ENCODE measurements around the gene SUV39H2.
A peak's percentile ranks its signal among the peaks of the same experiment; 100 is the strongest.
"Not testable (repeated sequence)": the region's sequence is repeated elsewhere in the genome, so short reads cannot be mapped to it uniquely, and the experiment has no call there.

SUV39H2 gene

GRCh38 chr10:14878266-14879123 lies at the start of gene SUV39H2:
SUV39H2 (plus strand) TSS chr10:14878866; CDS start chr10:14878889, 23 bp downstream.
- DNase-seq (ENCODE audit: low spot score): peak; percentile 99

- no peak for DNase-seq (ENCODE audit: low spot score)
These were observed 45.6 kb upstream of the SUV39H2 start for GRCh38 chr10:14833106-14833505.

- no peak for DNase-seq (ENCODE audit: low spot score)
These were observed 42.5 kb upstream of the SUV39H2 start for GRCh38 chr10:14836208-14836607.

GRCh38 chr10:14837003-14837756 lies 41.5 kb upstream of the SUV39H2 start:
- no peak for DNase-seq (ENCODE audit: low spot score)

GRCh38 chr10:14837757-14838581 lies 40.7 kb upstream of the SUV39H2 start, which contains the start of the genes CDNF, HSPA14 and MSANTD7:
CDNF (minus strand) TSS chr10:14838037; CDS start chr10:14837946, 91 bp downstream.
HSPA14 (plus strand) TSS chr10:14838306; CDS start chr10:14838403, 97 bp downstream.
MSANTD7 (plus strand) TSS chr10:14838306; CDS start chr10:14842285, 3,979 bp downstream.
- DNase-seq (ENCODE audit: low spot score): peak; percentile 100

GRCh38 chr10:14838582-14839304 lies 39.9 kb upstream of the SUV39H2 start:
- DNase-seq (ENCODE audit: low spot score): peak; percentile 79

- no peak for DNase-seq (ENCODE audit: low spot score)
These were observed 39.4 kb upstream of the SUV39H2 start for GRCh38 chr10:14839305-14839695.

GRCh38 chr10:14840178-14840577 lies 38.5 kb upstream of the SUV39H2 start:
- no peak for DNase-seq (ENCODE audit: low spot score)

- DNase-seq (ENCODE audit: low spot score): no peak
These were observed 35.2 kb upstream of the SUV39H2 start for GRCh38 chr10:14843327-14843988.

GRCh38 chr10:14844948-14845347 lies 33.7 kb upstream of the SUV39H2 start:
- no peak for DNase-seq (ENCODE audit: low spot score)

GRCh38 chr10:14852236-14852635 lies 26.4 kb upstream of the SUV39H2 start:
- DNase-seq (ENCODE audit: low spot score): no peak

- no peak for DNase-seq (ENCODE audit: low spot score)
These were observed 23.2 kb upstream of the SUV39H2 start for GRCh38 chr10:14855453-14855852.

GRCh38 chr10:14858338-14858960 lies 20.2 kb upstream of the SUV39H2 start:
- DNase-seq (ENCODE audit: low spot score): no peak

GRCh38 chr10:14859043-14859442 lies 19.6 kb upstream of the SUV39H2 start:
- DNase-seq (ENCODE audit: low spot score): no peak

GRCh38 chr10:14859775-14860174 lies 18.9 kb upstream of the SUV39H2 start:
- DNase-seq (ENCODE audit: low spot score): no peak

- no peak for DNase-seq (ENCODE audit: low spot score)
These were observed 17.9 kb upstream of the SUV39H2 start for GRCh38 chr10:14860791-14861190.

- DNase-seq (ENCODE audit: low spot score): not testable (repeated sequence)
These were observed 14.2 kb upstream of the SUV39H2 start for GRCh38 chr10:14864466-14864865.

GRCh38 chr10:14864871-14865270 lies 13.8 kb upstream of the SUV39H2 start:
- not testable (repeated sequence) for DNase-seq (ENCODE audit: low spot score)

GRCh38 chr10:14873090-14873760 lies 5.4 kb upstream of the SUV39H2 start:
- DNase-seq (ENCODE audit: low spot score): no peak

GRCh38 chr10:14875941-14876340 lies 2.7 kb upstream of the SUV39H2 start:
- DNase-seq (ENCODE audit: low spot score): no peak

Measured in left forelimb (tissue), 1 donor.